ENCODE results near the gene UAP1L1. TPM values are rescaled to one million over a fixed set of nuclear protein-coding genes. Genes with fewer than 3 reads are reported as not detected.
A peak's percentile ranks its signal among the peaks of the same experiment; 100 is the strongest.

UAP1L1 gene
- total RNA-seq, 1 experiment from 2014 or later = 22.5 TPM

- DNase-seq (ENCODE audit: low read depth, low spot score) = peak; percentile 87
These were observed 9.3 kb upstream of the UAP1L1 start for GRCh38 chr9:137067860-137068538.

GRCh38 chr9:137068539-137069507, 8.5 kb upstream of the UAP1L1 start:
- DNase-seq (ENCODE audit: low read depth, low spot score) = no peak
- in situ Hi-C loops (cut with HindIII; ENCODE audit: low pct_unique_long_range_greater_than_20kb, low sequenced_read_pairs) = no loop called here

More at GRCh38 chr9:137067860-137068538, 9.3 kb upstream of the UAP1L1 start:
- in situ Hi-C loops (cut with HindIII; ENCODE audit: low pct_unique_long_range_greater_than_20kb, low sequenced_read_pairs) = no loop called here

GRCh38 chr9:137069508-137070091, 7.7 kb upstream of the UAP1L1 start:
- DNase-seq (ENCODE audit: low read depth, low spot score) = no peak
- in situ Hi-C loops (cut with HindIII; ENCODE audit: low pct_unique_long_range_greater_than_20kb, low sequenced_read_pairs) = no loop called here

- peak; percentile 86 for DNase-seq (ENCODE audit: low read depth, low spot score)
- in situ Hi-C loops (cut with HindIII; ENCODE audit: low pct_unique_long_range_greater_than_20kb, low sequenced_read_pairs) = no loop called here
These were observed 7.0 kb upstream of the UAP1L1 start, which contains the start of gene SAPCD2 for GRCh38 chr9:137070201-137070905. Gene SAPCD2, minus strand, starts transcription at chr9:137070557. Its CDS starts 97 bp downstream, at chr9:137070460.

GRCh38 chr9:137070906-137071275, 6.4 kb upstream of the UAP1L1 start:
- peak; percentile 55 for DNase-seq (ENCODE audit: low read depth, low spot score)
- in situ Hi-C loops (cut with HindIII; ENCODE audit: low pct_unique_long_range_greater_than_20kb, low sequenced_read_pairs) = no loop called here

GRCh38 chr9:137071282-137071681, 6.0 kb upstream of the UAP1L1 start:
- in situ Hi-C loops (cut with HindIII; ENCODE audit: low pct_unique_long_range_greater_than_20kb, low sequenced_read_pairs) = no loop called here
- DNase-seq (ENCODE audit: low read depth, low spot score) = no peak

GRCh38 chr9:137073992-137074399, 3.3 kb upstream of the UAP1L1 start:
- no peak for DNase-seq (ENCODE audit: low read depth, low spot score)
- in situ Hi-C loops (cut with HindIII; ENCODE audit: low pct_unique_long_range_greater_than_20kb, low sequenced_read_pairs) = no loop called here

GRCh38 chr9:137074657-137075274, 2.6 kb upstream of the UAP1L1 start:
- in situ Hi-C loops (cut with HindIII; ENCODE audit: low pct_unique_long_range_greater_than_20kb, low sequenced_read_pairs) = no loop called here
- no peak for DNase-seq (ENCODE audit: low read depth, low spot score)

- in situ Hi-C loops (cut with HindIII; ENCODE audit: low pct_unique_long_range_greater_than_20kb, low sequenced_read_pairs) = no loop called here
- no peak for DNase-seq (ENCODE audit: low read depth, low spot score)
These were observed 2.0 kb upstream of the UAP1L1 start for GRCh38 chr9:137075275-137075775.

- no peak for DNase-seq (ENCODE audit: low read depth, low spot score)
- in situ Hi-C loops (cut with HindIII; ENCODE audit: low pct_unique_long_range_greater_than_20kb, low sequenced_read_pairs) = no loop called here
These were observed 694 bp upstream of the UAP1L1 start for GRCh38 chr9:137076636-137077009.

- DNase-seq (ENCODE audit: low read depth, low spot score) = no peak
- in situ Hi-C loops (cut with HindIII; ENCODE audit: low pct_unique_long_range_greater_than_20kb, low sequenced_read_pairs) = no loop called here
These were observed 709 bp downstream of the UAP1L1 start for GRCh38 chr9:137077758-137078693.

- DNase-seq (ENCODE audit: low read depth, low spot score) = no peak
- in situ Hi-C loops (cut with HindIII; ENCODE audit: low pct_unique_long_range_greater_than_20kb, low sequenced_read_pairs) = no loop called here
These were observed 1.5 kb downstream of the UAP1L1 start for GRCh38 chr9:137078701-137079400.

- no peak for DNase-seq (ENCODE audit: low read depth, low spot score)
- in situ Hi-C loops (cut with HindIII; ENCODE audit: low pct_unique_long_range_greater_than_20kb, low sequenced_read_pairs) = no loop called here
These were observed 2.1 kb downstream of the UAP1L1 start for GRCh38 chr9:137079401-137079787.

GRCh38 chr9:137080260-137081122, 3.2 kb downstream of the UAP1L1 start:
- DNase-seq (ENCODE audit: low read depth, low spot score) = no peak
- in situ Hi-C loops (cut with HindIII; ENCODE audit: low pct_unique_long_range_greater_than_20kb, low sequenced_read_pairs) = no loop called here

Measured in SK-MEL-5 (cell line).